BE2C (cell line): ENCODE results near the gene DEF6.
"Not testable (repeated sequence)": the region's sequence is repeated elsewhere in the genome, so short reads cannot be mapped to it uniquely, and the experiment has no call there.

Experiments used
- DNase-seq: peaks from one replicate; pipeline ENCODE4 v3.0.0-alpha.2; 2020
- H3K27me3 ChIP-seq: fragments of 250-450 bp; sonication (Bioruptor Pico); 2 replicates; pipeline ENCODE4 v1.5.1; 2020; ENCODE audit warnings: mild to moderate bottlenecking
- H3K36me3 ChIP-seq: fragments of 250-450 bp; sonication (Bioruptor Pico); 2 replicates; pipeline ENCODE4 v1.5.1; 2020; ENCODE audit warnings: mild to moderate bottlenecking
- H3K4me1 ChIP-seq: fragments of 250-450 bp; sonication (Bioruptor Pico); 2 replicates; pipeline ENCODE4 v1.5.1; 2020
- H3K4me3 ChIP-seq: 2 replicates; pipeline ENCODE4 v1.5.1; 2011; ENCODE audit warnings: low read depth, low read length
- H3K9me3 ChIP-seq: fragments of 250-450 bp; sonication (Bioruptor Pico); 2 replicates; pipeline ENCODE4 v1.5.1; 2020
- TF ChIP-seq, protein P1 (sequence below): IDR thresholded peaks from 2 replicates; pipeline ENCODE4 v1.5.1; 2012; ENCODE audit warnings: mild to moderate bottlenecking, low read depth, low read length

Gene DEF6

GRCh38 chr6:35300848-35301247, 3.2 kb downstream of the DEF6 start:
- Histone ChIP-seq H3K4me1 (no peaks in the 10 kb centered on the region), H3K36me3 (no peaks in the 10 kb centered on the region), H3K4me3 (no peak overlapping the region), H3K9me3 (no peaks in the 10 kb centered on the region), H3K27me3 (no peaks in the 10 kb centered on the region)
- DNase-seq: no peak
- TF ChIP-seq, protein P1, sequence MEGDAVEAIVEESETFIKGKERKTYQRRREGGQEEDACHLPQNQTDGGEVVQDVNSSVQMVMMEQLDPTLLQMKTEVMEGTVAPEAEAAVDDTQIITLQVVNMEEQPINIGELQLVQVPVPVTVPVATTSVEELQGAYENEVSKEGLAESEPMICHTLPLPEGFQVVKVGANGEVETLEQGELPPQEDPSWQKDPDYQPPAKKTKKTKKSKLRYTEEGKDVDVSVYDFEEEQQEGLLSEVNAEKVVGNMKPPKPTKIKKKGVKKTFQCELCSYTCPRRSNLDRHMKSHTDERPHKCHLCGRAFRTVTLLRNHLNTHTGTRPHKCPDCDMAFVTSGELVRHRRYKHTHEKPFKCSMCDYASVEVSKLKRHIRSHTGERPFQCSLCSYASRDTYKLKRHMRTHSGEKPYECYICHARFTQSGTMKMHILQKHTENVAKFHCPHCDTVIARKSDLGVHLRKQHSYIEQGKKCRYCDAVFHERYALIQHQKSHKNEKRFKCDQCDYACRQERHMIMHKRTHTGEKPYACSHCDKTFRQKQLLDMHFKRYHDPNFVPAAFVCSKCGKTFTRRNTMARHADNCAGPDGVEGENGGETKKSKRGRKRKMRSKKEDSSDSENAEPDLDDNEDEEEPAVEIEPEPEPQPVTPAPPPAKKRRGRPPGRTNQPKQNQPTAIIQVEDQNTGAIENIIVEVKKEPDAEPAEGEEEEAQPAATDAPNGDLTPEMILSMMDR: no peak

- Histone ChIP-seq H3K9me3 (no peaks in the 10 kb centered on the region), H3K36me3 (no peaks in the 10 kb centered on the region), H3K4me3 (no peak overlapping the region), H3K27me3 (no peaks in the 10 kb centered on the region), H3K4me1 (no peaks in the 10 kb centered on the region)
- TF ChIP-seq, protein P1: no peak
- no peak for DNase-seq
These were observed 5.1 kb downstream of the DEF6 start for GRCh38 chr6:35302604-35303241.

DNA sequence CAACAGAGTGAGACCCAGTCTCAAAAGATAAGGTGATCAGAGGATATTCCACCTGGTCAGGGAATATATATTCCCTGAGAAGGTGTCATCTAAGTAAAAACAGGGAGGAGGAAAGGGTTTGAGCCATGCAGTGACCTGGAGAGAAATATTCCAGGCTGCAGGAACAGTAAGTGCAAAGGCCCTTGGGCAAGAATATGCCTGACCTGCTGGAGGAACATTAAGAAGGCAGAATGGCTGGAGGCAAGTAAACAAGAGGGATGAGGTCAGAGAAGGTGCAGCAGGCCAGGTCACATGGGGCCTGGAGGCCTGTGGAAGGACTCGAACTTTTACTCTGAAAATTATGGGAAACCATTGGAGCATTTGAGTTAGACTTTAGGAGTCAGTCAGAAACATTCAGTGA, 6.7 kb downstream of the DEF6 start:
- DNase-seq: no peak
- H3K4me3 ChIP-seq: no peak overlapping the region

DNA sequence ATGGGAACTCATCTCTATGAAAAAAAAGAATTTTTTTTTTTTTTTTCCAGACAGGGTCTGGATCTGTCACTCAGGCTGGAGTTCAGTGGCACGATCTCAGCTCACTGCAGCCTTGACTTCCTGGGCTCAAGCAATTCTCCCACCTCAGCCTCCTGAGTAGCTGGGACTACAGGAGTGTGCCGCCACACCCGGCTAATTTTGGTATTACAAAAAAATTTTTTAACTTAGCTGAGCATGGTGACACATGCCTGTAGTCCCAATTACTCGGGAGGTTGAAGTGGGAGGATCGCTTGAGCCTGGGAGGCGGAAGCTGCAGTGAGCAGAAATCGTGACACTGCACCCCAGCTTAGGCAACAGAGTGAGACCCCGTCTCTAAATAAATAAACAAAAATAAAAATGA, 7.5 kb downstream of the DEF6 start:
- Histone ChIP-seq H3K4me3 (no peak overlapping the region), H3K27me3 (no peaks in the 10 kb centered on the region), H3K9me3 (no peaks in the 10 kb centered on the region), H3K4me1 (no peaks in the 10 kb centered on the region), H3K36me3 (no peaks in the 10 kb centered on the region)
- no peak for DNase-seq
- TF ChIP-seq, protein P1: no peak

More for the DNA sequence above, 6.7 kb downstream of the DEF6 start:
- H3K27me3 ChIP-seq: no peaks in the 10 kb centered on the region
- H3K9me3 ChIP-seq: no peaks in the 10 kb centered on the region
- TF ChIP-seq, protein P1: no peak
- no peaks in the 10 kb centered on the region for H3K4me1 ChIP-seq
- no peaks in the 10 kb centered on the region for H3K36me3 ChIP-seq

DNA sequence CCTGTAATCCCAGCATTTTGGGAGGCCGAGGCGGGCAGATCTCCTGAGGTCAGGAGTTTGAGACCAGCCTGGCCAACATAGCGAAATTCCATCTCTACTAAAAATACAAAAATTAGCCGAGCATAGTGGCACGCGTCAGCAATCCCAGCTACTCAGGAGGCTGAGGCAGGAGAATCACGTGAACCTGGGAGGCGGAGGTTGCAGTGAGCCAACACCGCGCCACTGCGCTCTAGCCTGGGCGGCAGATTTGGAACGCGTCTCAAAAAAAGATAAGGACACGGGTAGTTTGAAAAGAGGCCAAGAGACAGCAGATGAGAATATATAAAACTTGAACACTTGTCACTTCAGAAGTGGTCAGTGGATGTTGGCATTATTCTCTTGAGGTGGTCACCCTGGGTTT, 9.5 kb downstream of the DEF6 start:
- not testable (repeated sequence) for H3K27me3 ChIP-seq, H3K9me3 ChIP-seq, H3K36me3 ChIP-seq, H3K4me1 ChIP-seq, DNase-seq, H3K4me3 ChIP-seq

GRCh38 chr6:35308543-35308942, 10.9 kb downstream of the DEF6 start:
- H3K36me3 ChIP-seq, H3K9me3 ChIP-seq, H3K4me1 ChIP-seq, DNase-seq, H3K27me3 ChIP-seq, H3K4me3 ChIP-seq: not testable (repeated sequence)

DNA sequence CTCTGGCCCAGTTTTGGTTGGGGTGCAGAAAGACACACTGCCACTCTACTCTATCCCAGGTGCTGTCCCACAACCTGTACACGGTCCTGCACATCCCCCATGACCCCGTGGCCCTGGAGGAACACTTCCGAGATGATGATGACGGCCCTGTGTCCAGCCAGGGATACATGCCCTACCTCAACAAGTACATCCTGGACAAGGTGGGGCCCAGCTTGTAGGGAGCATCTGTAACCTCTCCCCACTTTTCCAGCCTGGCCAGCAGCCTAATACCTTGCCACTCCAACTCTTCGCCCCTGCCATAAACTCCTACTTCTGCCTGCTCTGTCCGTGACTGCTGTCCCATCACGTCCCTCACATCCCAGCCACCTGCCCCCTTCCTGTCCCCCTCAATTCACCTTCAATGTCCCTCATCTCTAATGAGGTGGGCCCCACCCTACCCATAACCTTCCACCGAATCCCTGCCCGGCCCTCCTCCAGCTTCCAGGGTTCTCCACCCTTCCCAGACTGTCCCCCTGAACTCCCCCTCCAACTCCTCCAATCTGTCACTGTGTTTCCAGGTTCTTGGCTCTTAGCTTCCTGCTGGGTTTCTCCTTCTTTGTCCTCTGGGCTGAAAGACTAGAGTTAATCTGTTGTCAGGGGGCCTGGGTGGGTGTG, 12.1 kb downstream of the DEF6 start:
- no peaks in the 10 kb centered on the region for H3K9me3 ChIP-seq
- TF ChIP-seq, protein P1: no peak
- no peaks in the 10 kb centered on the region for H3K4me1 ChIP-seq
- DNase-seq: no peak
- no peaks in the 10 kb centered on the region for H3K36me3 ChIP-seq
- H3K27me3 ChIP-seq: no peaks in the 10 kb centered on the region
- no peak overlapping the region for H3K4me3 ChIP-seq
